GM12878 (cell line): ENCODE results near the gene FAM219A. TPM values are rescaled to one million over a fixed set of nuclear protein-coding genes. Genes with fewer than 3 reads are reported as not detected.
"Not testable (repeated sequence)": the region's sequence is repeated elsewhere in the genome, so short reads cannot be mapped to it uniquely, and the experiment has no call there.

Experiments
- ATAC-seq: fragments of 200-7000 bp; cut with Tn5 transposase; 3 replicates; pipeline ENCODE4 v1.9.1; 2020; ENCODE audit warnings: mild to moderate bottlenecking, moderate library complexity
- BruUV-seq: library from RNA; stranded (reverse); fragments of 400-500 nt; replicated peaks from 2 replicates; lab custom pipeline; 2021; lab: Mats Ljungman, UMichigan
- CTCF ChIA-PET: fragments of 300-600 bp; sonication (Branson Sonifier 250); formaldehyde crosslinking; extraction: SDS; loops from one replicate; lab custom pipeline; 2021; ENCODE audit warnings: inconsistent platforms; lab: Yijun Ruan, JAX
- POLR2A ChIA-PET: fragments of 350-600 bp; formaldehyde crosslinking; extraction: SDS; loops from one replicate; lab custom pipeline; 2021; ENCODE audit warnings: inconsistent platforms; lab: Charles Lee
- RAD21 ChIA-PET: fragments of 300-600 bp; sonication (Branson Sonifier 250); formaldehyde crosslinking; loops from one replicate; lab custom pipeline; 2023; ENCODE audit warnings: antibody characterized with exemption; ENCODE audit not compliant: unreplicated experiment; lab: Charles Lee
- SMC1A ChIA-PET: fragments of 300-600 bp; sonication (Branson Sonifier 250); formaldehyde crosslinking; loops from one replicate; lab custom pipeline; 2023; ENCODE audit not compliant: unreplicated experiment, uncharacterized antibody; lab: Charles Lee
- DNase-seq: peaks from one replicate; pipeline ENCODE4 v3.0.0-alpha.2; 2011; ENCODE audit warnings: low read depth, low spot score
- FAIRE-seq: peaks from 3 replicates; lab custom pipeline; 2011; peaks lifted over from hg19 to GRCh38; lab: Jason Lieb, UNC
- H2AFZ ChIP-seq: 2 replicates; pipeline ENCODE4 v1.6.0; 2011; ENCODE audit warnings: low read depth, low read length, control low read depth; ENCODE audit not compliant: control insufficient read depth
- H3K27ac ChIP-seq: 2 replicates; pipeline ENCODE4 v1.5.1; 2011; ENCODE audit warnings: control low read depth; ENCODE audit not compliant: control insufficient read depth, insufficient read depth
- H3K27me3 ChIP-seq, 2 experiments: replicated peaks in 1 of 2; 2 replicates each; pipeline versions ENCODE4 v1.6.0 to v1.6.1; 2011; ENCODE audit warnings: low read length in 1 of 2; ENCODE audit not compliant: control insufficient read depth in 2 of 2, insufficient read depth in 2 of 2
- H3K36me3 ChIP-seq, 2 experiments: 2 replicates each; pipeline ENCODE4 v1.5.1; 2011; ENCODE audit warnings: low read length in 1 of 2; ENCODE audit not compliant: control insufficient read depth in 2 of 2, insufficient read depth in 2 of 2
- H3K4me1 ChIP-seq: 2 replicates; pipeline ENCODE4 v1.6.1; 2011; ENCODE audit warnings: mild to moderate bottlenecking, low read length, moderate library complexity, mixed read lengths; ENCODE audit not compliant: control insufficient read depth, insufficient read depth
- H3K4me2 ChIP-seq: 2 replicates; pipeline ENCODE4 v1.6.0; 2011; ENCODE audit warnings: control low read depth; ENCODE audit not compliant: control insufficient read depth, insufficient read depth
- H3K4me3 ChIP-seq: fragments of 200-600 bp; sonication (generic); 2 replicates; pipeline ENCODE4 v1.5.1; 2016
- H3K79me2 ChIP-seq: 2 replicates; pipeline ENCODE4 v1.6.0; 2011; ENCODE audit warnings: low read length; ENCODE audit not compliant: control insufficient read depth, insufficient read depth
- H3K9ac ChIP-seq: 2 replicates; pipeline ENCODE4 v1.8.0; 2011; ENCODE audit warnings: low read length, control low read depth, mixed read lengths; ENCODE audit not compliant: control insufficient read depth, insufficient read depth
- H3K9me3 ChIP-seq: replicated peaks from 3 replicates; pipeline ENCODE4 v1.5.1; 2011; ENCODE audit warnings: mild to moderate bottlenecking, low read length; ENCODE audit not compliant: control insufficient read depth, insufficient read depth
- H4K20me1 ChIP-seq: 2 replicates; pipeline ENCODE4 v1.6.0; 2011; ENCODE audit not compliant: control insufficient read depth, insufficient read depth
- ASH2L ChIP-seq: fragments of 300-600, 200-600 bp; sonication (generic); IDR thresholded peaks from 2 replicates; pipeline ENCODE4 v1.6.1; 2017; ENCODE audit warnings: low read depth, mild to moderate bottlenecking, borderline replicate concordance
- BHLHE40 ChIP-seq, 2 experiments: fragments of 450-650 bp in 1 of 2; IDR thresholded peaks; 2 replicates each; pipeline ENCODE4 v1.6.1; 2011 to 2017; ENCODE audit warnings: low read depth in 2 of 2, borderline replicate concordance in 1 of 2, improper control_type of control experiment in 1 of 2, low read length in 1 of 2, mild to moderate bottlenecking in 1 of 2
- EED ChIP-seq: sonication (generic); IDR thresholded peaks from 2 replicates; pipeline ENCODE4 v1.6.1; 2016; ENCODE audit warnings: antibody characterized with exemption, low read depth
- ETV6 ChIP-seq, 2 experiments: fragments of 450-650 bp in 1 of 2; IDR thresholded peaks in 1 of 2; conservative IDR thresholded peaks in 1 of 2; 2 replicates each; pipeline ENCODE4 v1.6.1; 2014; ENCODE audit warnings: antibody characterized with exemption in 1 of 2, borderline replicate concordance in 1 of 2, low read depth in 1 of 2, mild to moderate bottlenecking in 1 of 2, moderate library complexity in 1 of 2
- EZH2 ChIP-seq: IDR thresholded peaks from 2 replicates; pipeline ENCODE4 v1.6.1; 2012; ENCODE audit warnings: low read depth, mild to moderate bottlenecking, control low read depth, inconsistent platforms, low read length, borderline replicate concordance; ENCODE audit not compliant: control insufficient read depth
- IRF4 ChIP-seq: IDR thresholded peaks from 2 replicates; pipeline ENCODE4 v1.6.1; 2011; ENCODE audit warnings: low read depth, low read length
- MYC ChIP-seq: IDR thresholded peaks from 2 replicates; pipeline ENCODE4 v1.6.1; 2011; ENCODE audit warnings: mild to moderate bottlenecking, low read length, moderate library complexity, inconsistent platforms; ENCODE audit not compliant: insufficient read depth, insufficient replicate concordance, insufficient read length, severe bottlenecking
- SMAD5 ChIP-seq: IDR thresholded peaks from 2 replicates; pipeline ENCODE4 v1.6.1; 2016; ENCODE audit warnings: antibody characterized with exemption, low read depth
- SP1 ChIP-seq: IDR thresholded peaks from one replicate; pipeline ENCODE4 v1.6.1; 2011; ENCODE audit warnings: low read depth, low read length
- STAT1 ChIP-seq: fragments of 450-650 bp; conservative IDR thresholded peaks from 2 replicates; pipeline ENCODE4 v1.6.1; 2014; ENCODE audit warnings: antibody characterized with exemption, mild to moderate bottlenecking
- TCF3 ChIP-seq: IDR thresholded peaks from 2 replicates; pipeline ENCODE4 v1.6.1; 2012; ENCODE audit warnings: low read depth, mild to moderate bottlenecking, low read length, borderline replicate concordance; ENCODE audit not compliant: insufficient read depth
- WGBS: methylation state at CpG from one replicate; pipeline ENCODE4 v1.1.6; 2016; ENCODE audit warnings: low lambda C conversion rate; ENCODE audit not compliant: insufficient replicate concordance, insufficient coverage; ENCODE audit errors: missing lambda C conversion rate; 5-methylcytosine and 5-hydroxymethylcytosine counted together
- in situ Hi-C: fragments of 300-500 bp; cut with MboI; formaldehyde crosslinking; loops from 9 replicates; pipeline ENCODE4 v1.14.3; 2018; ENCODE audit warnings: mixed read lengths
- intact Hi-C: fragments of 100-400 bp; cut with micrococcal nuclease; formaldehyde crosslinking; loops from one replicate; pipeline ENCODE4 v1.14.2; 2022; ENCODE audit not compliant: unreplicated experiment
- polyA plus RNA-seq, 11 experiments: library from polyadenylated mRNA; depleted of rRNA in 4 of 11; unstranded in 6 of 11; stranded (reverse) in 5 of 11; fragments of >200 nt; fragmentation: Nextera tagmentation in 4 of 11; fragmentation: Illumina TruSeq in 1 of 11; extraction: Ambion mirVana in 4 of 11; extraction: Trizol in 1 of 11; gene quantifications; 1 replicate in 1 of 11; 2 replicates in 10 of 11; pipeline versions ENCODE4 v1.2.1 to v1.2.3, GENCODE V29; 2011 to 2016; ENCODE audit warnings: inconsistent platforms in 2 of 11, missing spikeins in 2 of 11, low read depth in 1 of 11
- total RNA-seq, 4 experiments: library from RNA; depleted of rRNA in 3 of 4; stranded (reverse); fragments of >200 nt in 3 of 4; fragmentation: Illumina TruSeq in 1 of 4; extraction: Trizol in 1 of 4; gene quantifications; 2 replicates each; pipeline versions ENCODE4 v1.2.1 to v1.2.3, GENCODE V29; 2013 to 2021
- TF ChIP-seq, protein P1 (sequence below): fragments of 450-650 bp; IDR thresholded peaks from 2 replicates; pipeline ENCODE4 v1.6.1; 2018; ENCODE audit warnings: mild to moderate bottlenecking, low read depth, moderate library complexity; ENCODE audit not compliant: partially characterized antibody
- TF ChIP-seq, protein P2 (sequence below): fragments of 450-650 bp; formaldehyde crosslinking; IDR thresholded peaks from 2 replicates; pipeline ENCODE4 v1.4.0; 2022; ENCODE audit warnings: mild to moderate bottlenecking, moderate library complexity

Gene FAM219A
- total and polyA plus RNA-seq, 10 of the 15 experiments (the other 5 are each of a cell fraction or from before 2014, with no cell fraction given), result 0.11 to 2.0 (median 0.71) TPM

DNA sequence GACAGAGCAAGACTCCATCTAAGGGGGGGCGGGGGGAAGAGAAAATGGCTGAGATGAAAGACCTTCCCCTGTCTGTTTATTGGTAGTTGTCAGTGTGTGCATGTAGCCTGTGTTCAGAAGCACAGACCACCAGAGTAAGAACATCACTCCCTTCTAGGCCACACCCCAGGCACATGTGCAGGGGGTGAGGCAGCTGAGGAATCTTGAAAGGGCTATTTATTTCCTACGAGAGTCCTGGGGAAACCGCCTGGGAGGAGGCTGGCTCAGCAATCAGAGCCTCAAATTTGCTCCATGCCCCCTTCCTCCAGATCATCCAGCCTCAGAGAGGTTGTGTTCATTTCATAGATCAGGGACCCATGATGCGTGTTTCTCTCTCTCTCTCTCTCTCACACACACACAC lies 88.7 kb downstream of the FAM219A start:
- SMC1A ChIA-PET, result no interaction called here
- H3K79me2 ChIP-seq, result no peaks in the 10 kb centered on the region
- no peak overlapping the region for H3K27ac ChIP-seq
- H4K20me1 ChIP-seq, result no peaks in the 10 kb centered on the region
- intact Hi-C loops (no loop called here), in situ Hi-C loops (no loop called here)
- TF ChIP-seq TCF3 (no peak), ETV6 (conservative IDR thresholded peaks at IDR 0.05 in 1 of 2, IDR thresholded peaks at IDR 0.05 in 1 of 2; ENCODE audit: borderline replicate concordance in 1 of 2, low read depth in 1 of 2) (no peak), STAT1 (no peak), ASH2L (no peak), EZH2 (no peak), SP1 (no peak), BHLHE40 (IDR thresholded peaks at IDR 0.05; ENCODE audit: borderline replicate concordance in 1 of 2, low read depth in 2 of 2, low read length in 1 of 2) (no peak), MYC (no peak), IRF4 (no peak), EED (no peak), SMAD5 (no peak)
- TF ChIP-seq, protein P1, sequence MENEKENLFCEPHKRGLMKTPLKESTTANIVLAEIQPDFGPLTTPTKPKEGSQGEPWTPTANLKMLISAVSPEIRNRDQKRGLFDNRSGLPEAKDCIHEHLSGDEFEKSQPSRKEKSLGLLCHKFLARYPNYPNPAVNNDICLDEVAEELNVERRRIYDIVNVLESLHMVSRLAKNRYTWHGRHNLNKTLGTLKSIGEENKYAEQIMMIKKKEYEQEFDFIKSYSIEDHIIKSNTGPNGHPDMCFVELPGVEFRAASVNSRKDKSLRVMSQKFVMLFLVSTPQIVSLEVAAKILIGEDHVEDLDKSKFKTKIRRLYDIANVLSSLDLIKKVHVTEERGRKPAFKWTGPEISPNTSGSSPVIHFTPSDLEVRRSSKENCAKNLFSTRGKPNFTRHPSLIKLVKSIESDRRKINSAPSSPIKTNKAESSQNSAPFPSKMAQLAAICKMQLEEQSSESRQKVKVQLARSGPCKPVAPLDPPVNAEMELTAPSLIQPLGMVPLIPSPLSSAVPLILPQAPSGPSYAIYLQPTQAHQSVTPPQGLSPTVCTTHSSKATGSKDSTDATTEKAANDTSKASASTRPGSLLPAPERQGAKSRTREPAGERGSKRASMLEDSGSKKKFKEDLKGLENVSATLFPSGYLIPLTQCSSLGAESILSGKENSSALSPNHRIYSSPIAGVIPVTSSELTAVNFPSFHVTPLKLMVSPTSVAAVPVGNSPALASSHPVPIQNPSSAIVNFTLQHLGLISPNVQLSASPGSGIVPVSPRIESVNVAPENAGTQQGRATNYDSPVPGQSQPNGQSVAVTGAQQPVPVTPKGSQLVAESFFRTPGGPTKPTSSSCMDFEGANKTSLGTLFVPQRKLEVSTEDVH, result no peak
- TF ChIP-seq, protein P2, sequence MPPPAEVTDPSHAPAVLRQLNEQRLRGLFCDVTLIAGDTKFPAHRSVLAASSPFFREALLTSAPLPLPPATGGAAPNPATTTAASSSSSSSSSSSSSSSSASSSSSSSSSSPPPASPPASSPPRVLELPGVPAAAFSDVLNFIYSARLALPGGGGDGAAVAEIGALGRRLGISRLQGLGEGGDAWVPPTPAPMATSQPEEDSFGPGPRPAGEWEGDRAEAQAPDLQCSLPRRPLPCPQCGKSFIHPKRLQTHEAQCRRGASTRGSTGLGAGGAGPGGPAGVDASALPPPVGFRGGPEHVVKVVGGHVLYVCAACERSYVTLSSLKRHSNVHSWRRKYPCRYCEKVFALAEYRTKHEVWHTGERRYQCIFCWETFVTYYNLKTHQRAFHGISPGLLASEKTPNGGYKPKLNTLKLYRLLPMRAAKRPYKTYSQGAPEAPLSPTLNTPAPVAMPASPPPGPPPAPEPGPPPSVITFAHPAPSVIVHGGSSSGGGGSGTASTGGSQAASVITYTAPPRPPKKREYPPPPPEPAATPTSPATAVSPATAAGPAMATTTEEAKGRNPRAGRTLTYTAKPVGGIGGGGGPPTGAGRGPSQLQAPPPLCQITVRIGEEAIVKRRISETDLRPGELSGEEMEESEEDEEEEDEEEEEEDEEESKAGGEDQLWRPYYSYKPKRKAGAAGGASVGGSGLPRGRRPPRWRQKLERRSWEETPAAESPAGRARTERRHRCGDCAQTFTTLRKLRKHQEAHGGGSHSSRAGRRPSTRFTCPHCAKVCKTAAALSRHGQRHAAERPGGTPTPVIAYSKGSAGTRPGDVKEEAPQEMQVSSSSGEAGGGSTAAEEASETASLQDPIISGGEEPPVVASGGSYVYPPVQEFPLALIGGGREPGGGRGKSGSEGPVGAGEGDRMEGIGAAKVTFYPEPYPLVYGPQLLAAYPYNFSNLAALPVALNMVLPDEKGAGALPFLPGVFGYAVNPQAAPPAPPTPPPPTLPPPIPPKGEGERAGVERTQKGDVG (CRISPR knock-in tag), result no peak
- no peak overlapping the region for H3K4me3 ChIP-seq
- FAIRE-seq (no peak), ATAC-seq (no peak), DNase-seq (no peak)
- no peaks in the 10 kb centered on the region for H3K36me3 ChIP-seq
- H3K4me1 ChIP-seq, result no peaks in the 10 kb centered on the region
- BruUV-seq, result no TSS peak
- POLR2A ChIA-PET, result no interaction called here
- no peaks in the 10 kb centered on the region for H3K27me3 ChIP-seq
- no peak overlapping the region for H3K4me2 ChIP-seq
- H3K9me3 ChIP-seq, result peaks cover 2% of the 10 kb centered on the region; the same call in 1 of the 3 replicates
- RAD21 ChIA-PET, result no interaction called here
- WGBS, result 61% methylated on average over 4 of the region's 4 CpGs
- CTCF ChIA-PET, result interaction anchor here (2.5 kb wide), 1 partner anchor 10 kb away, joined by 7 read pairs; no protein-coding TSS in a partner anchor
- no peak overlapping the region for H2AFZ ChIP-seq
- H3K9ac ChIP-seq, result no peak overlapping the region

- intact Hi-C loops, H3K36me3 ChIP-seq, H3K79me2 ChIP-seq, SMC1A ChIA-PET, H3K27ac ChIP-seq, POLR2A ChIA-PET, DNase-seq, RAD21 ChIA-PET, ATAC-seq, H3K9me3 ChIP-seq, H3K4me3 ChIP-seq, H3K4me1 ChIP-seq, H3K27me3 ChIP-seq, in situ Hi-C loops, FAIRE-seq, BruUV-seq, H3K9ac ChIP-seq, H4K20me1 ChIP-seq, H2AFZ ChIP-seq, H3K4me2 ChIP-seq: not testable (repeated sequence)
- 62% methylated on average over 5 of the region's 5 CpGs for WGBS
- CTCF ChIA-PET, result interaction anchor here (2.5 kb wide), 1 partner anchor 11 kb away, joined by 7 read pairs; no protein-coding TSS in a partner anchor
Measured at GRCh38 chr9:34368796-34369195, 89.6 kb downstream of the FAM219A start.
